DMS153 treated with DMSO at 0.1 percent for 48 hours (cell line): ENCODE data around the gene IL24.

ENCODE experiments used
- DNase-seq: peaks from one replicate; lab custom pipeline; 2025; ENCODE audit not compliant: unreplicated experiment; lab: John Stamatoyannopoulos, UW

The IL24 gene

GRCh38 chr1:206951318-206952100 is 54.3 kb downstream of the IL24 start:
- DNase-seq, result no peak

GRCh38 chr1:206952171-206952570 is 54.9 kb downstream of the IL24 start:
- no peak for DNase-seq

- DNase-seq, result no peak
Observed at GRCh38 chr1:206953126-206953525, 55.9 kb downstream of the IL24 start.

GRCh38 chr1:206953626-206954025 is 56.4 kb downstream of the IL24 start:
- no peak for DNase-seq
